Activated T-cell treated with anti-CD3 and anti-CD28 coated beads, Interleukin-2, amount 50 U/mL, for 1 hour (primary cell): ENCODE data around the gene CX3CR1.
A peak's percentile ranks its signal among the peaks of the same experiment; 100 is the strongest.
"Not testable (repeated sequence)": the region's sequence is repeated elsewhere in the genome, so short reads cannot be mapped to it uniquely, and the experiment has no call there.

Experiments used
- DNase-seq: peaks from one replicate; pipeline ENCODE4 v3.0.0-alpha.2; 2020

Gene CX3CR1

DNA sequence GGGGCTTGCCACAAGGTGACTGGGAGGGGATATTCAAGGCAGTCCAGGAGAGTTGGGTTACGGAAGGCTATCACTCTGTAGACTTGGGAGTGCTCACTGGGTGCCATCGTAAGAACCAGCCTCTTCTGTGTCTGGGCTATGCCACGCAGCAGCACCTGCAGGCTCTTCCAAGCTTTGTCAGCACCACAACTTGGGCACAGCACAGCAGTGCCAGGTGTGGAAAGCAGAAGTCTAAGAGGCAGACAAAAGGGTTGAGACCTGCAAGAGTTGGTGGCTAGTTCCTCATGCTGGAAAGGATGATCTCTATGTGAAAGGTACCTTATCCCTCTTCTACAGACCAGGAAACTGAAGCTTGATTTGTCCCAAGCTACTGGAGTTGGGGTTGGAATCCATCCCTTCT is 15.8 kb downstream of the CX3CR1 start:
- DNase-seq: no peak

DNA sequence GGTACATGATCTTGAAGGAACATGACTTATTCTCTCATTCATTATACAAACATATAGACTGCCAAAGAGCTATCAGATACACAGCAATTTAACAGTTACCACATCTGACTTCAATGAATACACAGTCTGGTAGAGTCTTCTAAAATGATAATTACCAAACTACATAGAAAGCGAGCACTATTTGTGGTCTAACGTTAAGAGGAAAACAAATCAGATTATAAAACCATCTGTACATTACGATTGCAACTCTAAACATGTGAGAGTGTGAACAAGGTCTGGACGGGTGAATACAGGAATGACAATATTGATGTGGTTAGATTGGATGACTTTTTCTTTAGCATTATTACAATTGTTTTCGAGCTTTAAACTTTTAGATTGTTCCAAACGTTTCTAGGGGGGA is 16.3 kb downstream of the CX3CR1 start:
- DNase-seq: no peak

DNA sequence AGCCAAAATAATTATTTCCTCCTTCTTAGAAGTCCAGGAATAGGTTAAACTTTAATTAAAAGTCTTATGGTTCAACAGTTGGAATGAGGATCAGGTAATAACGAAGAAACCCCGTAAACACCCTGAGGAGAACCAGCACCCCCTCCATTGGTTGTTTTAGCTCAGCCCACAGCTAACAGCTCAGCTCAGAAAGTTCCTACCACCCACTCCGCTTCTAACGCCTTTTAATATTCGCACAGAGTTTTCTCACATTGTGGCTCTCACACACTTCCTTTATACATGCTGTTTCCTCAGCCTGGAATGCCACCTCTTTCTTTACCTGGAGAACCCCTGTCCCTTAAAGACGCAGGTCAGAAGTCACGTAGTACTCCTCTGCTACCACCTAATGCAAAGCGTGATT is 17.0 kb downstream of the CX3CR1 start:
- DNase-seq: no peak

DNA sequence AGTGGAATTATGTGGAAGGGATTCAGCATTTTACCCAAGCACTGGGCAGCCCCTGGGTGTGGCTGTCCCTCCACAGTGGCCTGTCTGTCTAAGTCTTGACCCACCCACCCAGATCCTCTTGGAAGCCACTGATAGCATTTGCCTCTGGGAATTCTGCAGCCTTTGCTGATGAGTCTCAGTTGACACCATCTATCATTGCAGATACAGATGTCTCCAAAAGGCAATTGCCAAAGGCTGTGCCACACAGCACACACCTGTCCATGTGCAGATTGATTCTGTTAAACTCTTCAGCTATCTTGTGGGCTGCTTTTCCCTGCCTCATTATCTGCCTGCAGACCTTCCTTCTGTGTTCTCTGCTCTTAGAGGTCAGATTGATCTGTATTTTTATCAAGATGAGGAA is 18.1 kb downstream of the CX3CR1 start:
- DNase-seq: no peak

DNA sequence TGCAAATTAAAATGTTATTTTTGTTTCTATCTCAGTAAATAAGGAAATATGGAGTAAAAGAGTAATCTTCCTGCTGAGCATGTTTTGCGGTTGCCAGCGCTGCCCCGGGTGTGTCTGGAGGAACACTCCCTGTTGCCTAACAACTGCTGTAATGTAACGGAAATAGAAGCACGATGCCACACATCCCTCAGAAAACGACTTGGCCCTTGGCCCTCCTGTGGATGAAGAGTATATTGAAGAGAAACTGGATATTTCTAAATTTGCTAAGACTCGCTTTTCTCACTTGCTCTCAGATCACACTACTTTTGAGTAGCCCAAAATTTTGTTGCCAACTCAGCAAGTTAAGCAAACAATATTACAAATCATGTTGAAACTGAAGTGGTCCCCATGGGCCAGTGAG is 18.9 kb downstream of the CX3CR1 start:
- peak; percentile 52 for DNase-seq

DNA sequence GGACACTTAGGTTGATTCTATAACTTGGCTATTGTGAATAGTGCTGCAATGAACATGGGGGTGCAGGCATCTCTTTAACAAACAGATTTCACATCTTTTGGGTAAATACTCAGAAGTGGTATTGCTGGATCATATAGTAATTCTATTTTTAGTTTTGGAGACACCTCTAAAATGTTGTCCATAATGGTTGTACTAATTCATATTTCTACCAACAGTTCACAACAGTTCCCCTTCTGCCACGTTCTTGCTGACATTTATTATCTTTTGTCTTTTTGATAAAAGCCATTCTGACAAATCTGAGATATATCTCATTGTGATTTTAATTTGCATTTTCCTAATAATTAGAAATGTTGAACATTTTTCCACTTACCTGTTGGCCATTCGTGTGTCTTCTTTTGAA is 19.5 kb downstream of the CX3CR1 start:
- DNase-seq: no peak

DNA sequence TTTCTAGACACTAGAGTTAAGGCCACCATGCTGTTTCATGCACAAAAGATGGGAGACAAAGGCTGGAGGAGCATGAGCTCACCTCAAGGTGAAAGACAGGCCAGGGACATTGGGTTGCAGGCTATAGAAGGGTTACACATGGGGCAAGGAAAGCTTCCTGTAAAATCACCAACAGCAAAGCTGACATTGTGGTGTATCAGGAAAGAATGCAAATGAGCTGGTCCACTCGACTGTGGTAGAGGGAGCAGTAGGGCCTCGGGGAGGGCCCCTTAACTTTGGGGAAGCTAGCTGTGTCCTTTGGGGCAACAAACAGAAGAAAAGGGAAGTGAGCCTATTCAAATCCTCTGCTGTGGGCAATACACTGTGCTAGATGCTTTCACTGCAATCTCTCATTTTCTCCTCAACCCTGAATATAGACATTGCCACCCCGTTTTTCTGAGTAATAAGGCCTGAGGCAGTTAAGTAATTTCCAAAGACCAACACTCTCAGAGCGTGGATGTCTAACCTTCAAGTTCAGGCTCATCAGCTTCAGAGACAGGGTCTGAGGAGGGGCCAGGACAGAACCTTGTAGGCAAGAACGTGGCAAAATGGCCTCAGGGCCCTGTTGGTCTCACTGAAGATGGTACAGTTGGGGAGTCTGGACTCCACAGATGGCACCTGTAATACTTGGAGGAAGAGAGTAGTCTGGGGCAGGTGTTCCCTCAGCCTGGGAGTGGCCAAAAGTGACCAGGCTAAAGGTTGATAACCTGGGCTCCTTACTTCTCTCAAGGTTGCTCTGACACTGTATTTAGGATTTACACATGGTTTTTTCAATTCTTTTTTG is 24.1 kb downstream of the CX3CR1 start:
- DNase-seq: no peak

DNA sequence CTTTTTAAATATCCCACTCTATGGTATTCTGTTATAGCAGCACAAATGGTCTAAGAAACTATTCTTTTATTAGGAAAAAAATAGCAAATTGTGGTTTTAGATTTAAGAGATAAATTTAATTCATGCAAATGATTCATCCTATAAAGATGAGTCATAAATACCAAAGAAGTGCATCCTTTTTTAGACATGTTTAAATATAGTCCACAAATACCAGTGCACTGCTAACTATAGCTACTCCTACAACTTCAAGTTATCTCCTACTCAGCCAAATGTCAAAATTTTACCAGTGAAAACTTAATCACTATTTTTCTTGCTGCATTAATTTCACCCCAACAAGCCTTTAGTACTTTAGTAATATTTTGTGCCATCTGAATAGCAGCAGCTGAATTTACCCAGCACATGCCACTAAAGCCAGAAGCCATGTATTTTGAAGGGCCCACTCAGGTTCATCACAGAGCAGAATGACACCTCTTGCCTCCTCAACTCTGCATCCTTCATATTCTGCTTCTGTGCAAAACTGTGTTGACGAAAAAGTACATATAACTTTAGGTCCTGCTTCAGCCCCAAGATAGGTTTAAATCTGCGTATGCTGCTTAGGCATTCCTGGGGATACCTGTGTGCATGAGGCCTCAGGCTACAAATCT is 24.9 kb downstream of the CX3CR1 start:
- DNase-seq: no peak

DNA sequence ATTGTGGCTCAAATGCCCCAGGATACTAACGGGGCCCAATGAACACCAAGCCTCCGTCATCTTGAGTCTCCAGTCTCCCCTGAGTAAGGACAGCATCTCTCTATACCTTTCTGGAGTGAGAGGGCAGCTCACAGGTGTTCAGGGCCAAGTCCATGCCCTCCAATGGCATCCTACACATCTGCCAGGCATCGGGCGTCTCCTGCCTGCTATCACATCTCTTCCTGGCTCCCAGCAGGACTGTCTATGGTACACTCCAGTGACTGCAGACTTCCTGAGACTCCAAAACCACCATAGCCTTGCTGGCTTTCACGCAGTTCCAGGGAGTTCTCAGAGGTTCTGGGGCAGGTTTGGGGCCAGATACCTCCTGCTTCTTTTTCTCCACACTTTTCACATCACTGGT is 28.3 kb downstream of the CX3CR1 start:
- no peak for DNase-seq

DNA sequence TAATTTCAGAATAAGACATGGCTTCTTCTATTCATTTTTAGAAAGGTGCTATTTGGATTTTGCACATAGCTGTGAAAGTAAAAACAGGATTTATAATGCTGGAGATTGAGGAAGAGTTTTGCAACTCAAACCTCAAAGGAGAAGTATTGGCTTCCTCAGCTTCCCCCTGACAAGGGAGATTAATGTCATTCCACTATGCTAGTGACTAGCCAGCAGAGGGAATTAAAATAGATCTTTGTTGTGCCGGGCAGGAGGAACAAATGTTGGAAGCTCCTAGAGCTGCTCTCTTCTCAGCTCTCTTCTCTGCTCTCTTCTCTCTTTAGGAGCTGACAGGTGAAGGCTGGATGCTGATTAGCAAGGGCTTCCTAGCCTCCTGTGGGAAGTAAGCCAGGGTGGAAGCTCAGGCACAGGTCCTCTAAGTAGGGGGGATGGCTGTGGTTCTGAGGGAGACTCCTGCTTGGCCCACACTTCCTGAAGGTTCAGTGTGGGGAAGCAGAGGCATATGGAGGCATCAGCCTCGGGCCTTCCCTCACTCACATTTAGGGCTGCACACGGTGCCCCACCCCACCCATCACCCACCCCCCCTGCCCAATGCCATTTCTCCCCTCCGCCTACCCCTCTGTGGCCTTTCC is 29.6 kb downstream of the CX3CR1 start:
- DNase-seq: no peak

DNA sequence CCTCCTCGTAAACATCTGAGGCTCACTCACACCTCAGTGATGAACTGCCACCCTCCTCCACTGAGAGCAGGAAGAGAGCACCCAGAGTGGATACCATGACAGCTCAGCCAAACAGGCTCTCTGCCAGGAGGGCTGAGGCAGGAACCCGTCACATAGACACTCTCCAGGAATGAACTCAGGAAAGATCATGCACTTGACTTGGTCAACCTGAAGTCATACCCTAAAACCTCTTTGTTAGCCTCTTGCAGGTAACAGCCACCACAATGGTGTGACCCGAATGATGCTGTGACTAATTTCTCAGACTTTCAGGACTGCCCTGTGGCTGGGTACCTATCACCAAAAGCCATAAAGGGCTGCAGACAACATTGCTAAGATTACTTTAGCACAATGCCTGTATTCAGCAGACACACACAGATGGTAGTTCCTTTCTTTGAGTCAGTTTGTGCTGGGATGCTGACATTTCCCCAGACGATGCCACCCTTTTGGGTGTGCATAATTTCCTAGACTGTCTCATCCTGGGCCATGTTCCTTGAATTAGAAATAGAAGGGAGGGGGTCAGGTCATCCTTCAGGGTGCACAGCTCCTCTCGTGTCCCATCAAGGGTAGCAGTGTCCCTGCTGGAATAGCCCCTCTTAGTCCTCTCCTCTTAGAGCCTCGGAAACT is 30.3 kb downstream of the CX3CR1 start:
- no peak for DNase-seq

DNA sequence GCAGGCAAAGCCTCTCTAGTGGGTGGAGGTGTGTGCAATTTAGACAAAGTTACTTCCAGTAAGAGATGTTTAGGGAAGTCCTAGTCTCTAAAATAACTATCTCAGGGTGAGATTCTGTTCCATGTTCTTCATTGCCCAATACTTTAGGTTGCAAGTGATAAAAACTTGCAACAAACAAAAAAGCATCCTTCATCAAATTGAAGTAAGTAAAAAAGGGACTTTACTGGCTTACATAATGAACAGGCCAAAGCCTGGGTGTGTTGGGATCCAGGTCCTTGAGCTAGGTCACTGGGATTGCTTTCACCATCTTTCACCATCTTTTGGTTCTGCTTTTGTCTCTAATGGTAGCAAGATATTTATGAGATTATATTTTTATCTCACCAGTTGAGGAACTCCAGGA is 38.3 kb downstream of the CX3CR1 start:
- no peak for DNase-seq

DNA sequence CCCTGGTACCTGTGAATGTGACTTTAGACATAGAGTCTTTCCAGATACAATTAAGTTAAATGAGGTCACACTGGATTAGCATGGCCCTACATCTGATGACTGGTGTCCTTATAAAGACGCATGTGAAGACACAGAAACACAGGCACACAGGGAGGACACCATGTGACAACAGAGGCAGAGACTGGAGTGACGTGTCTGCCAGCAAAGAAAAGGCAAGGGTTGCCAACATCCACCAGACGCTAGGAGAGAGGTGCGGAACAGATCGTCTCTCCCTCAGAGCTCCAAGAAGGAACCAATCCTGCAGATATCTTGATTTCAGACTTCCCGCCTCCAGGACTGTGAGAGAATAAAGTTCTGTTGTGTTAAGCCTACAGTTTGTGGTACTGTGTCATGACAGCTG is 42.8 kb downstream of the CX3CR1 start:
- DNase-seq: no peak

DNA sequence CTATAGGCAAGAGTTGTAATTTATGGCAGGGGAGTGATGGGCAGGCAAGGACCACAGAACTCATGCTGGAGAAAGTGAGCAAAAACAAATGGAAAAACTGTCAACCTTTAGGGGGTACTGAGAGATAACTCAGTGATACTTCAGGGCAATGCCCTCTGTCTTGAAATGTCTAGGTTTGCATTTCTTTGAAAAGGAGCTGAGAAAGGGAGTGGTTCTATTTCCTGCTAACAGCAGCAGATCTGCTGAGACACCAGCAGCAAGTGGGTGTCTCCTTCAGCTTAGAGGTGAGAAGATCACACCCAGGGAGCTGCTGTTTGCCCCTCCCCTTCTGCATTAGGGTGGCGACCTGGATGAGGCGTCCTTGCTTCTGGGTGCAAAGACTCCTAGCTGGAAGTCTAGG is 45.2 kb downstream of the CX3CR1 start:
- DNase-seq: no peak

DNA sequence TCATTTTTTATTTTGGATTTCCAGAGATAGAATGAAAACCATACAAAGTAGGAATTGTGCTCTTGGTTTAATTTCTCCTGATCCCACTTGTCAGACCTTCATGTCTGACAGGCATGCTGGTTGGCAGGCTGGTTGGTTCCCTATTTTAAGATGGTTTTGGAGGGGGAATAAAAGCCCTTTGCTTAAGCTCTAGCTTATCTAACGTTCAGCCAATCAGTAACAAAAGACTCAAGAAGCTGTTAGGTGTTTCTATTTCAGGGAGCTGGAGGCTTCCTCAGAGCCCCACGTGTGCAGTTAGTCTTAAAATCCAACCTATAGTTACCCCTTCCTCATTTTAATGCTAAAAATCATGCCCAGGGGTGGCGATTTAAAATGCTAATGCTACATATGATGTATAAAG is 47.0 kb downstream of the CX3CR1 start:
- no peak for DNase-seq

DNA sequence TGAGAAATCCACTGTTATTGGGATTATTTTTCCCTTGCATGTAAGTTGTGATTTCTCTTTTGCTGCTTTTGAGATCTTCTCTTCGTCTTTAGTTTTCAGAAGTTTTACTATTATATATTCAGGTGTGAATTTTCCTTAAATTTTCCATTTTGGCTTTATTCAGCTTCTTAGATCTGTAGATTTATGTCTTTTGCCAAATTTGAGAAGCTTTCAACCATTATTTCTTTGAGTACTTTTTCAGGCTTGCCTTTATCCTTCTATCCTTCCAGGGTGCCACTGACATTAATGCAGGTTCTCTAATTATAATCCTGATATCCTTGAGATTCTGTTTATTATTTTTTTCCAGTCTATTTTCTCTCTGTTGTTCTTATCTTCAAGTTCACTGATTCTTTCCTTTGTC is 49.4 kb downstream of the CX3CR1 start:
- DNase-seq: no peak

DNA sequence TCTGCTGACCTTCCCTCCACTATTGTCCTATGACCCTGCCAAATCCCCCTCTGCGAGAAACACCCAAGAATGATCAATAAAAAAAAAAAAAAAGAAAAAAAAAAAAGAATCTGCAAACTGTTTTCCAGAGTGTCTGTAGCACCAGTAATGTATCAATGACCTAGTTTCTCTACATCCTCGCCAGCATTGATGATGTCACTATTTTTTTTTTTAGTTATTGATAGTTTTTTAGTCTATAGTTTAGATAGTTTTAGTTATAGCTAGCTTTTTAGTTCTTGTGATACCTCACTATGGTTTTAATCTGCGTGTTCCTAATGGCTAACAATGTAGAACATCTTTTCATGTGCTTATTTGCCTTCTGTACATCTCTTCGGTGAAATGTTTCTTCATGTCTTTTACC is 51.3 kb downstream of the CX3CR1 start:
- no peak for DNase-seq

DNA sequence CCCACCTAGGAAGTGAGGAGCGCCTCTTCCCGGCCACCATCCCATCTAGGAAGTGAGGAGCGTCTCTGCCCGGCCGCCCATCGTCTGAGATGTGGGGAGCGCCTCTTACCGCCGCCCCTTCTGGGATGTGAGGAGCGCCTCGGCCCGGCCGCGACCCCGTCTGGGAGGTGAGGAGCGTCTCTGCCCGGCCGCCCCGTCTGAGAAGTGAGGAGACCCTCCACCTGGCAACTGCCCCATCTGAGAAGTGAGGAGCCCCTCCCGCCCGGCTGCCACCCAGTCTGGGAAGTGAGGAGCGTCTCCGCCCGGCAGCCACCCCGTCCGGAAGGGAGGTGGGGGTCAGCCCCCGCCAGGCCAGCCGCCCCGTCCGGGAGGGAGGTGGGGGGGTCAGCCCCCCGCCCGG is 52.2 kb downstream of the CX3CR1 start:
- not testable (repeated sequence) for DNase-seq

DNA sequence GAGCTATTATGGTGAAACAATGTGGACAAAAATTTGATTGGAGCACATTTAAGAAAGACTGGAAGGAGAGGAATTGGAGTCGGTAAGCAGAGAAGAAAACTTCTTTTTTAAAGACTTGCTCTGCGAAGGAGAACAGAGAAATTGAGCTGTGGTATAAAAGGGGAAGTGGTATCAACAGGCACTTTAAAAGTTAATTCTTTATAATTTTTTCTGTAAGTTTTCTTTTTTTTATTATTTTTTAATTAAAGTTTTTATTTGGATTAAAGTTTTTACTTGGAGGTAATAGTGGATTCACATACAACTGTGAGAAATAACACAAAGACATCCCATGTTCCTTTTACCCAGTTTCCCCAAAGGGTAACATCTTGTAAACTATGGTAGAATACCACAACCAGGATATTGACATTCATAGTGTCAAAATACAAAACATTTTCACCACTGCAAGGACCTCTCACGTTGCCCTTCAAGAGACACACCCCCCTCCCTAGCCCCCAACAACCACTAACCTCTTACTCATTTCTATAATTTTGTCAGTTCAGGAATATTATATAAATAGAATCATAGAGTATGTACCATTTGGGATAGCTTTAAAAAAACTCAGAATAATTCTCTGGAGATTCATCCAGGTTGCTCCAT is 53.6 kb downstream of the CX3CR1 start:
- DNase-seq: no peak

DNA sequence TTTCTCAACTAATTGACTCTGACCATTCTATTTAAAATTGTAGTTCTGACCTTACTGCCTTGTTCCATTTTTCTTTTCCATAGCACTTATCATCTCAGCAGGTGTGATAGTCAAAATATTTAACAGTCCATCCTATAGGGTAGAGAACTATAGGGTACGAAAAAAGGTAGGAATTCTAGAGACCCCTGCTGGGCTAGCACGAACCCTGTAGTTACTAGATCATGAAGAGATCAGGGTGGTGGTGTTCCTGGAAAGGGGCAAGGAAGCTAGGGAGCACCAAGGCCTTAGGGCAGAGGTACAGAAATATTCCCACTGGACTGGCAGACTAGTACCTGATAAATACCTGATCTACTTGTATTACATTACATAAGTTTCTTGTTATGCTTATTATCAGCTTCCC is 55.5 kb downstream of the CX3CR1 start:
- no peak for DNase-seq

DNA sequence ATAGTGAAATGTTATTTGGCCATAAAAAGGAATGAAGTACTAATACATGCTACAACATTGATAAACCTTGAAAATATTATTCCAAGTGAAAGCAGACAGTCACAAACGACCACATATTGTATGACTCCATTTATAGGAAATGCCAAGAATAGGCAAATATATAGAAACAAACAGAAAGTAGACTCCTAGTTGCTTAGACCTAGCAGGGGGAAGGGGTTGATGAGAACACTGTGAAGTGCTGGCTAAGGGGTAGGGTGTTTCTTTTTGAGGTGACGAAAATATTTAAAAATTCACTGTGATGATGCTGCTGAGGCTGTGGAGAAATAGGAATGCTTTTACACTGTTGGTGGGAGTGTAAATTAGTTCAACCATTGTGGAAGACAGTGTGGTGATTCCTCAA is 56.9 kb downstream of the CX3CR1 start:
- DNase-seq: no peak

DNA sequence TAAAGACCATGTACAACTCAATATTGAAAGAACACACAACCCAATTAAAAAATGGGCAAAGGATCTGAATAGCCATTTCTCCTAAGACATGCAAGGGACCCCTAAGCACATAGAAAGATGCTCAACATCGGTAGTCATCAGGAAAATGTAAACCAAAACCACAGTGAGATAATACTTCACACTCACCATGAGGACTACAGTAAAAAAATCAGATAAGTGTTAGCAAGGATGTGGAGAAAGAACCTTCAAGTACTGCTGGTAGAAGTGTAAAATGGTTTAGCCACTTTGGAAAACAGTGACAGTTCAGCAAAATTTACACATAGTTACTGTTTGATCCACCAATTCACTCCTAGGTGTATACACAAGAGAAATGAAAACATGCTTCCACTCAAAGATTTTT is 57.4 kb downstream of the CX3CR1 start:
- DNase-seq: no peak

DNA sequence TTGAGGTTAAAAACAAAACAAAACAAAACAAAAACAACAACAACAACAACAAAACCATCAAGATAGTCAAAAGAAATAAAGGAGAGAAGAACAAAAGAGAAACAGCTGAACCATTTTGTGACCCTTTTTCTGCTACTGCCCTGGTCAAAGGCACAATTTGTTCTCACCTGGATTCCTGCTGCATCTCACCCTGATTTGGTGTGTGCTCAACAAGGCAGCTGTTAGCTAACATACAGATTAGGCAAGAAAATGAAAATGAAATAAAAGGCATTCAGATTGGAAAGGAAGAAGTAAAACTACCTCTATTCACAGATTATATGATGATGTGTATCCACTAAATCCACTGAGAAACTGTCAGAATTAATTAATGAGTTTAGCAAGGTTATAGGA is 58.7 kb downstream of the CX3CR1 start:
- DNase-seq: no peak
